OCI-LY7 (cell line): ENCODE measurements around the gene ZNF644.

ENCODE experiments used
- CTCF ChIP-seq: fragments of 200-600 bp; sonication (generic); conservative IDR thresholded peaks from 2 replicates; pipeline ENCODE4 v1.5.1; 2014; ENCODE audit warnings: mild to moderate bottlenecking, antibody characterized with exemption, low read length, moderate library complexity, mixed read lengths
- EZH2phosphoT487 ChIP-seq: fragments of 200-600 bp; sonication (generic); IDR thresholded peaks from 2 replicates; pipeline ENCODE4 v1.6.1; 2018; ENCODE audit warnings: low read depth, borderline replicate concordance, mild to moderate bottlenecking, mixed run types, antibody characterized with exemption, low read length, moderate library complexity, mixed read lengths

- TF ChIP-seq CTCF: no peak
- no peak for TF ChIP-seq EZH2phosphoT487
These were observed 70.8 kb downstream of the ZNF644 start for GRCh38 chr1:90951009-90951408.
